CD4-positive, alpha-beta T cell treated with Interleukin-17A for 4 hours (primary cell): ENCODE data around the gene SLC25A14.
"Not testable (repeated sequence)": the region's sequence is repeated elsewhere in the genome, so short reads cannot be mapped to it uniquely, and the experiment has no call there.

Experiments used
- DNase-seq: peaks from one replicate; pipeline ENCODE4 v3.0.0-alpha.2; 2020; ENCODE audit warnings: mixed read lengths

The SLC25A14 gene

GRCh38 chrX:130339408-130340222 is at the start of gene SLC25A14:
SLC25A14 (plus strand) TSS chrX:130339919; CDS start chrX:130340279, 360 bp downstream.
- DNase-seq, result peak; percentile 75

- DNase-seq, result no peak
Observed at GRCh38 chrX:130295519-130296296, 44.0 kb upstream of the SLC25A14 start.

DNA sequence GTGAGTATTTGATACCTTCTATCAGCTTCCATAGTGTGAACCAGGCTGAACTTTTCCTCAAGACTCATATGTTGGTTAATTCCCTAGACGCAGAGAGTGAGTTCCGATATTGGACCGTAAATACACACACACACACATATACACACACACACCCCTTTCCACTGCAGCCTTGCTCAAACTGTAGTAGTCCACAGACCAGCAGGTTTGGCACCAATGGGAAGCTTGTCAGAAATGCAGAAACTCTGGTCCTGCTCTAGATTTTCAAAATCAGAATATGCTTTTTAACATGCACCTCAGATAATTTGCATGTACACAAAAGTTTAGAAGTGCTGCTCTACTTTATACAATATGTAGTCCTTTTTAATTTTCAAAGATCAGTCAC is 43.4 kb upstream of the SLC25A14 start:
- no peak for DNase-seq

GRCh38 chrX:130296743-130297142 is 43.0 kb upstream of the SLC25A14 start:
- no peak for DNase-seq

GRCh38 chrX:130299279-130300009 is 40.3 kb upstream of the SLC25A14 start:
- no peak for DNase-seq

GRCh38 chrX:130300010-130300282 is 39.8 kb upstream of the SLC25A14 start:
- DNase-seq, result no peak

DNA sequence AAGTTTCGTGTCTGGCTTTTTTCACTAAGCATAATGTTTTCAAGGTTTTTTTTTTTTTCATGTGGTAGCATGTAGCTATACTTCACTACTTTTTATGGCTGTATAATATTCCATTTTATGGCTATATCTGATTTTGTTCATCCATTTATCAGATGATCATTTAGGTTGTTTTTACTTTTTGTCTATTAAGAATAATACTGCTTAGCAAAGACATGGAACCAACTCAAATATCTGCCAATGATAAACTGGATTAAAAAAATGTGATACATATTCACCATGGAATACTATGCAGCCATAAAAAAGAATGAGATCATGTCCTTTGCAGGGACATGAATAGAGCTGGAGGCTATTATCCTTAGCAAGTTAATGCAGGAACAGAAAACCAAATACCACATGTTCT is 38.3 kb upstream of the SLC25A14 start:
- DNase-seq, result no peak

DNA sequence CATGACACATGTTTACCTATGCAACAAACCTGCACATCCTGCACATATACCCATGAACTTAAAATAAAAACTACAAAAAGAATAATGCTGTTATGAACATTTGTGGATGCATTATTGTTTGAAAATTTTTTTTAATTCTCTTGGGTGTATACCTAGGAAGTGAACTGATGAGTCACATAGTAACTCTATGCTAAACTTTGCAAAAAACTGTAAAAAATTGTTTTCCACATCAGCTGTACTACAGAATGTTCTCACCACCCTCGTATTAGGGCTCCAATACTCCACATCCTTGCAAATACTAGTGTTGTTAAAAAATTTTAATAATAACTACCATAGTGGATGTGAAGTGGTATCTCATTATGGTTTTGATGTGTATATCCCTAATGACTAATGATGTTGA is 37.7 kb upstream of the SLC25A14 start:
- DNase-seq, result no peak

DNA sequence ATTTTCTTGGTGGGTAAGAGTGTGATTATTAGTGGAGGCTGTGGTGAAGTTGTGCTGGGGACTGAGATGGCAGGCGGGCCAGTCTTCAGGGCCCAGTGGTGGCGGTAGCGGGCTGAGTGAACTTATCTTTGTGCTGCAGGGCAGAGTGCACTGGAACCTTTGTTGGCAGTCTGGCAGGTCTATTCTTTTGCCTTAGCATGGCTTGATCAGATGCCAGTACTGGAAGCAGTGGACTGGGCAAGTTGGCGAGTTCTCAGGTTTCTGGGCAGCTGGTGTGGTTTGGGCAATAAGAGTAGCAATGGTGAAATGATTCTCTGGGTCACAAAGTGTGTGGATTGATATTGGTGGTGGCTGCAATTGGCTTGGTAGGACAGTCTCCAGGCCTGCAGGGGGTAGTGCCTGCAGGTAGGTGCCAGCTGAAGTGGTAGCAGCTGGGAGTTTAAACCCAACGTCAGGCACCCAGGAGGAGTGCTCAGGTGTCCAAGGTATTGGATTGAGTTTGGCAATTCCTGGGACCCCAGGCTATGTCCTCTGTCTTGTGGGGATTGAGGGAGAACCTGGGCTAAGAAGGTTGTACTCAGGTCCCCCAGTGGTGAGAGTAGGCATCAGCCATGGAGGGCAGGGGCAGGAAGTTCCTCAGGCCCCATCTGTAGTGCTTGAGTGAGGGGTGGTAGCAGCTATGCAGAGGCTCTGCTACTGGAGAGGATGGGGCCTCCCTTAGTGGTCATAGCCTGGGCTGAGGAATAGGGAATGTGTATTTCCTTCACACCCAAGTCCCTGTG is 34.9 kb upstream of the SLC25A14 start:
- no peak for DNase-seq

DNA sequence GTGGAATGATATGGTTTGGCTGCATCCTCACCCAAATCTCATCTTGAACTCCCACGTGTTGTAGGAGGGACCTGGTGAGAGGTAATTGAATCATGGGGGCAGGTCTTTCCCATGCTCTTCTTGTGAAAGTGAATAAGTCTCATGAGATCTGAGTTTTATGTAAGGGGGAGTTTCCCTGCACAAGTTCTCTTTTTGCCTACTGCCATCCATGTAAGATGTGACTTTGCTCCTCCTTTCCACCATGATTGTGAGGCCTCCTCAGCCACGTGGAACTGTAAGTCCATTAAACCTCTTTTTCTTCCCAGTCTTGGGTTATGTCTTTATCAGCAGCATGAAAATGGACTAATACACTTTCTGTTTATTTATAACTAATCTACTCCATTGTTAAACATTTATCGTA is 19.8 kb upstream of the SLC25A14 start:
- DNase-seq, result not testable (repeated sequence)

- DNase-seq, result no peak
Observed at GRCh38 chrX:130321550-130321949, 18.2 kb upstream of the SLC25A14 start.

GRCh38 chrX:130330146-130330545 is 9.6 kb upstream of the SLC25A14 start:
- DNase-seq, result no peak

DNA sequence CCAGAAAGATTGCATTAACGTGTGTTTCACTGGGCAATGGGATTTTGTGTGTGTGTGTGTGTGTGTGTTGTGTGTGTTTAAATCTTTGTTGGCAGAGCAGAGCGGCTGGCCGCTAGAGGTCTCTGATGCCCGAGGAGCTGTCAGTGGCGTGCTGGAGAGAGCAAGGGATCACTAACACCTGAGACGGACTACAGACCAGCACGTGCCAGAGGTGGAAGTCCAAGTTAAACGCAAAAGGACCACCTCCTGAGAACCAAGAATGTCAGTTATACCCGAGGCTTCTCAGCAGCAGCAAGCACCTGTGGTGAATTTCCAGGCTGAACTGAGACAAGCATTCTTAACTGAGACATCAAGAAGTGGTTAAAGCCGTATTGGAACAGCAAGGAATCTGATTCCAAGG is 9.0 kb upstream of the SLC25A14 start:
- peak; percentile 47 for DNase-seq

- no peak for DNase-seq
Observed at GRCh38 chrX:130336531-130336930, 3.2 kb upstream of the SLC25A14 start.

DNA sequence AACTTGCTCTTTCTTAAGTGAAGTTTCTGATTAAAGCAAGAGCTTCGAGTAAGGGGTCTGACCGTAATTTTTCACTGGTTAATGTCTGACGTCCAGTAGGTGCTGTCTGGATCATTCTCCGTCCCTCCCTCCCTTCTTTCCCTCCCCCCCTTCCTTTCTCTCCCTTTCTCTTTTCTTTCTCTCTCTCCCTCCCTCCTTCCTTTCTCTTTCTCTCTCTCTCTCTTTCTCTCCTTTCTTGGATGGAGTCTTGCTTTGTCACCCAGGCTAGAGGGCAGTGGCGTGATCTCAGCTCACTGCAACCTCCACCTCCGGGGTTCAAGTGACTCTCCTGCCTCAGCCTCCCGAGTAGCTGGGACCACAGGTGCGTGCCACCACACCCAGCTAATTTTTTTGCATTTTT is 850 bp upstream of the SLC25A14 start:
- DNase-seq, result not testable (repeated sequence)

DNA sequence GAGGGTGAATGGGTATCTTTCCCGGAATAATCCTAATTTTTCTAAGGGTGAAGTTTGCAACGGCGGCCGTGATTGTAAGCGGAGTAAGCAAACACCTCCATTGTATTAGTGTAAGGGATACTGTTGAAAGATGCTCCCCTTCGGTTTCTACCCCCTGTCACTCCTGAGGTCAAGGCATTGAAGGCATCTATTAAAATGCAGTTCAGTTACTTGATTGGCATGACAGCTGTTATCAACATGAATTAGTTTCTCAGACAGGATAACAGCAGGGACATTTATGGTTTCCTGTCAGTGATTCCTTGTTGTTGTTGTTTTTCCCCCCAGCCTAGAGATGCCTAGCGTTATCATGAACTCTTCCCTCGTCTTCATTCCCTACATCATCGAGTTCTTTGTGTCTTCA is 552 bp downstream of the SLC25A14 start:
- DNase-seq, result no peak

- no peak for DNase-seq
Observed at GRCh38 chrX:130343411-130343810, 3.7 kb downstream of the SLC25A14 start.

GRCh38 chrX:130347321-130347720 is 7.6 kb downstream of the SLC25A14 start:
- DNase-seq, result no peak

- DNase-seq, result no peak
Observed at GRCh38 chrX:130351567-130351966, 11.8 kb downstream of the SLC25A14 start.

- DNase-seq, result not testable (repeated sequence)
Observed at GRCh38 chrX:130352050-130352449, 12.3 kb downstream of the SLC25A14 start.

- DNase-seq, result no peak
Observed at GRCh38 chrX:130376077-130376476, 36.4 kb downstream of the SLC25A14 start.

- no peak for DNase-seq
Observed at GRCh38 chrX:130378024-130378669, 38.4 kb downstream of the SLC25A14 start.
